ENCODE results near the gene PAX4. TPM values are rescaled to one million over a fixed set of nuclear protein-coding genes. Genes with fewer than 3 reads are reported as not detected.

Gene PAX4
- total RNA-seq, 1 donor from 2014 or later = 3.4 TPM

- Mint-ChIP-seq H3K4me3 (no peak overlapping the region), H3K27me3 (peaks cover 12% of the 10 kb centered on the region), H3K4me1 (ENCODE audit: unreplicated experiment) (peaks cover 6% of the 10 kb centered on the region), H3K36me3 (peaks cover 10% of the 10 kb centered on the region), H3K9me3 (no peaks in the 10 kb centered on the region), H3K27ac (no peak overlapping the region)
- no peak for TF ChIP-seq CTCF (conservative IDR thresholded peaks at IDR 0.05)
- DNase-seq (ENCODE audit: extremely low spot score, unreplicated experiment) = no peak
Measured at GRCh38 chr7:127594490-127594889, 23.5 kb downstream of the PAX4 start.

GRCh38 chr7:127592550-127592949, 25.4 kb downstream of the PAX4 start:
- H3K4me1 Mint-ChIP-seq (ENCODE audit: unreplicated experiment) = peaks cover 9% of the 10 kb centered on the region
- no peaks in the 10 kb centered on the region for H3K9me3 Mint-ChIP-seq
- peaks cover 6% of the 10 kb centered on the region for H3K27me3 Mint-ChIP-seq
- H3K27ac Mint-ChIP-seq = no peak overlapping the region
- no peak for TF ChIP-seq CTCF (conservative IDR thresholded peaks at IDR 0.05)
- H3K4me3 Mint-ChIP-seq = no peak overlapping the region
- H3K36me3 Mint-ChIP-seq = peaks cover 10% of the 10 kb centered on the region
- DNase-seq (ENCODE audit: extremely low spot score, unreplicated experiment) = no peak

- Mint-ChIP-seq H3K27me3 (peaks cover 2% of the 10 kb centered on the region), H3K4me3 (peak overlapping the region; percentile 31), H3K27ac (no peak overlapping the region), H3K4me1 (ENCODE audit: unreplicated experiment) (peaks cover 9% of the 10 kb centered on the region), H3K9me3 (no peaks in the 10 kb centered on the region), H3K36me3 (peaks cover 10% of the 10 kb centered on the region)
- DNase-seq (ENCODE audit: extremely low spot score, unreplicated experiment) = no peak
- no peak for TF ChIP-seq CTCF (conservative IDR thresholded peaks at IDR 0.05)
Measured at GRCh38 chr7:127591591-127591990, 26.4 kb downstream of the PAX4 start.

- Mint-ChIP-seq H3K4me1 (ENCODE audit: unreplicated experiment) (peaks cover 9% of the 10 kb centered on the region), H3K4me3 (peak overlapping the region; percentile 31), H3K27ac (no peak overlapping the region), H3K36me3 (peaks cover 10% of the 10 kb centered on the region), H3K27me3 (peaks cover 2% of the 10 kb centered on the region), H3K9me3 (no peaks in the 10 kb centered on the region)
- no peak for DNase-seq (ENCODE audit: extremely low spot score, unreplicated experiment)
- TF ChIP-seq CTCF (conservative IDR thresholded peaks at IDR 0.05) = no peak
Measured at GRCh38 chr7:127591189-127591588, 26.8 kb downstream of the PAX4 start.

GRCh38 chr7:127589896-127590295, 28.0 kb downstream of the PAX4 start:
- H3K27ac Mint-ChIP-seq = peak overlapping the region; percentile 94
- H3K4me1 Mint-ChIP-seq (ENCODE audit: unreplicated experiment) = peaks cover 9% of the 10 kb centered on the region
- no peak for TF ChIP-seq CTCF (conservative IDR thresholded peaks at IDR 0.05)
- H3K9me3 Mint-ChIP-seq = no peaks in the 10 kb centered on the region
- peaks cover 2% of the 10 kb centered on the region for H3K27me3 Mint-ChIP-seq
- peaks cover 10% of the 10 kb centered on the region for H3K36me3 Mint-ChIP-seq
- no peak for DNase-seq (ENCODE audit: extremely low spot score, unreplicated experiment)
- peak overlapping the region; percentile 97 for H3K4me3 Mint-ChIP-seq
